Left ventricle myocardium superior (tissue), 1 donor: ENCODE results near the gene QSOX1. TPM values are rescaled to one million over a fixed set of nuclear protein-coding genes. Genes with fewer than 3 reads are reported as not detected.

Source experiments
- ATAC-seq: fragments of 200-7000 bp; cut with Tn5 transposase; one replicate; pipeline ENCODE4 v1.9.1; 2020; ENCODE audit warnings: mild to moderate bottlenecking, moderate library complexity
- DNase-seq: peaks from one replicate; pipeline ENCODE4 v3.0.0-alpha.2; 2020
- intact Hi-C: fragments of 100-400 bp; cut with micrococcal nuclease; formaldehyde crosslinking; loops from one replicate; pipeline ENCODE4 v1.11.0; 2022
- total RNA-seq: library from RNA; stranded (reverse); fragmentation: NEBNext Ultra II Directional; extraction: Animal tissue kit (Norgen Biotek cat#: 25700); gene quantifications from one replicate; pipeline ENCODE4 v1.2.1, GENCODE V29; 2021
- donor health status: DM: no; HTN: yes; CAD: no; lungs with severe emphysema.

Gene QSOX1
- total RNA-seq, 1 donor from 2014 or later = 111 TPM

DNA sequence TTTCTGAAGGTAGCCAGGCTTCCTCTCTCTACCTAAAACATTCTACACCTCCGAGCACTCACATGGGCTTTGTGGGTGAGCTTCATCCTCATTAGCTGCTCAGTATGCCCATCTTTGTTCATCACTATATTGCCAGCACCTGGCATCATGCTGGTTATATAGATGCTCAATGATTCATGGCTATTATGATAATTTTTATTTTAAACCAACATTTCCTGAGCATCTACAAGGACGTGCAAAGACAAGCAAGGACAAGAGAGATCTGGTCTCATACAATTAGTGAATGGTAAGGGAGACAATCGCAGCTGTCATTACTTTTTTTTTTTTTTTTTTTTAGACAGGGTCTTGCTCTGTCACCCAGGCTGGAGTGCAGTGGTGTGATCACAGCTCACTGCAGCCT, 11.3 kb upstream of the QSOX1 start:
- intact Hi-C loops = no loop called here
- DNase-seq = no peak
- ATAC-seq = no peak

DNA sequence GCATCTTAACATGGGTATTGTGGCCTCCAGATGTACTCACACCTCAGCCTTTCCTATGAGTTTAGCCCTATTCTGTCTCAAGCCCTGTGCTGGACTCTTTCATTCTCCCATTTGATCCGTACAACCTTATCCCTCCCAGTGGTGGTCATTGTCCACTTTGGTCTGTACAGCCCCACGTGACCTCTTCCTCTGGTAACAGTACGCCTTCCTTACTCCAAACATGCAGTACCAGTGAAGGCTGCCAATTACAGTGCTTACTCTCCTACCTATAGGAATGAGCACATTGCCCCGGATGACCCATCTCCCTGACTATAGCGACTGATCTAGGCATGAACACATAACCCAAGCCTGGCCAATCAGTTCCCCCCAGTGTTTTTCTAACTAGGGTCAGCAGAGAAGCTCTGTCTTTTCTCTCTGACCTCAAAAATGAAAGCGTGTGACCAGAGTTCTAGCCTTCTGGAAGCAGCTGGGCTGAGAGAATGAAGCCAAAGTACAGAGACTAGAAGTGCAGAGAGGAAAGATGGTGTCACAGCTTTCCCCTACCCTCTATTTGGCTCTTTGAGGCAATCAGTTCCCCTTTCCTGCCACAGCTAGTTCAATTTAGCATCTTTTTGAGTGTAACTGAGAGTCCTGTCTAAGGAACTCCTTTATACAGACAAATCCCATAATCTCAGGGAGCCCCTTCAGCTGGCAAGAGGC, 9.9 kb upstream of the QSOX1 start:
- no peak for DNase-seq
- ATAC-seq = peak; percentile 35
- intact Hi-C loops = no loop called here

DNA sequence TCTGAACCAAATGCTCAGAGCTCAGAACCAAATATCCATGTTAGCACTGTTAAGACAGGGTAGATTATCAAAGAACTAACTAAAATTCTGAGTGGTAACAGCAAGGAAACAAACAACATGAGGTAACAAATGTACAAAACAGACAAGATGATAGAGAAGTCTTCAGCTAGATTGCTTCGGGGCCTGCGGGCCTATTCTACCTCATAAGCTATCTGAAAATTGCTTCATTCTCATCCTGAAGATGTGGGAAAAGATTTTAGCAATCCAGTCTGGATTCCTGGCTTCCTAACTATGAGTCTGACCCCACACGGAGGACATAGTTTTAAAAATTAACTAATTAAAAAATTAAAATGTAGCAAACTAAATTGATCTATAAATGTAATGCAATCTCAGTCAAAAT, 9.2 kb upstream of the QSOX1 start:
- DNase-seq (no peak), ATAC-seq (no peak)
- intact Hi-C loops = no loop called here

DNA sequence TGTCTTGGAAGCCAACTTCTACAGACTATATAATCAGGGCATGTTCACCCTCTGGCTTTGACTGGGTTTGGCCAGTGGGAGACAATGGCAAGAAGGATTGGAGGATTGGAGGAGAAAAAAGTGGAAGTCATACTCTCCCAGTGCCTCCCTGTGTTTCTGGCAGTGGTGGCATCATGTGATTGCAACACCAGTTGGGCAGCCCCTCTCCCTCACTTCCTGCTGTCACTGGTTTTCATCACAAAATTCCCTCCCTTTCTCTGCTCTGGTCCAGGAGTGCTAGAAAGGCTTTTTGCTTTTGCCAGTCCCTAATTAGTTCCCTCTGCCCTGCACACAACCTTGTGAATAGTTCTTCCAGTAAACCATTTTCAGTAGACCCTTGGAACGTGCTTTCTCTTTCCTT, 3.7 kb upstream of the QSOX1 start:
- no peak for DNase-seq
- intact Hi-C loops = no loop called here
- no peak for ATAC-seq

DNA sequence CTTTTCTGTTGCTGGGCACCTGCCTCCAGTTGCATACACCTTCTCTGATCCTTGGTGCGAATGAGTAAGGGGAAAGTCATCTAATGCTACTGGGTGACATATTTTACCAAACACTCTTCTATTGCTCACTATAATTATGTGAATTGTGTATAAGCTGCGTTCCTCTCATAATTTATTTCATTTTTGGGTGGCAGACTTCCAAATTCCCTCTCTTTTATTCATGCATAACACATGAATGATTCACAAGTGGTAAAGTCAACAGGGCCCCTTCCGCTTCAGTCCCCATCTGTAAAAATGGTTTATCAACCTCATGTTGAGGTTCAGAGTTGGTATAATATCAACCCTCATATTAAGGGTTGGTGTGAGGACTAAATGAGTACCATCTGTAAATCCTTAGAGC, 3.2 kb upstream of the QSOX1 start:
- DNase-seq = no peak
- ATAC-seq = no peak
- intact Hi-C loops = no loop called here

DNA sequence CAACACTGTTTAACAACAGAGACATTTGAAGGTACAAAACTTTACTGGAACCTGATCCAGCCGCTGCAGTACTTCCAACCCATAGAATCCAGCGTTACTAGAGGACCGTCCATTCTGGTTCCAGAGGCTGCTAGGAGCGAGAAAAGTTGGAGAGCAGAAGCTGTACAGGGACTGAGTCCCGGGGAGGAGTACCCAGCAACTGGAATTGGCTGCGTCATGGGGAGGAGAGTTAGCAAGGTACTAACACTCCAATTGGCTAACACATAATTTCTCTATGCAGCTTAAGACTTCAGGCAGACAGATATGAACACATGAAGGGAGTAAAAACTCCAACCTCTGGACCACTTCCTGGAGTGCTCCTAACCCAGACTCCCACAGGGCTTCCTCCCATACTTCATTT, 2.1 kb upstream of the QSOX1 start:
- ATAC-seq = no peak
- intact Hi-C loops = no loop called here
- no peak for DNase-seq

DNA sequence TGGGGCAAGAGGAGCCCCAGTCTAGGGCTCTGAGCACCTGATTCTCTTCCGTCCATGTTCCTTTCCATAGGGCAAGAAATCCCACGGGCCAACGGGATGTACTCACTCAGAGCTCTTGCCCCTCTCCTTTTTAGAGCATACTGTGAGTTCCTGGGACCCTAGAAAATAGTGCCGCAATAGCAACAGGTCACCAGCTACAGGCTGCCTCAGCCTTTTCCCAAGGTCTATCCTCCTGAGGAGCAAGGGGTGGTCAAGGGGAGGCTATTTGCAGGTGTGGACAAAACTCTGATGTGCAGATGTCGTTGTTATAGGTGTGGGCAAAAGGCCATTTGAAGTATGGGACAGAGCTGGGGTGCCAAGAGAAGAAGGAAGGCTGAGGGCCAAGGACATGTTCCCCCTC, 1.6 kb upstream of the QSOX1 start:
- no peak for DNase-seq
- intact Hi-C loops = no loop called here
- no peak for ATAC-seq

DNA sequence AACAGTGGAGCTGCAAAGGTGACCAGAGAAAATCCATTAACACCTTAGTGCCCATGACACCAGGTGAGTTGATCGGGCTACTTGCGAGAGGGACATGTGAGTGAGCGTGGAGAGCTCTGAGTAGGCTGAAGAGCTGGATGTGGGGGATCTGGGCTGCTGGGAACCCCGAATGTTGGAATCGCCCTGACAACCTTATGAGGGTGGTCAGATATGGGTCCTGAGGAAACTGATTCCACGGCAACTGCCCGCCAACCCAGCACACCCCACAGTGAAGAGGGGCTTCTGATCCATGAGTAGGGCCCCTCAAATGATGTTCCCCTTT, 705 bp upstream of the QSOX1 start:
- DNase-seq = no peak
- intact Hi-C loops = no loop called here
- peak; percentile 1 for ATAC-seq

DNA sequence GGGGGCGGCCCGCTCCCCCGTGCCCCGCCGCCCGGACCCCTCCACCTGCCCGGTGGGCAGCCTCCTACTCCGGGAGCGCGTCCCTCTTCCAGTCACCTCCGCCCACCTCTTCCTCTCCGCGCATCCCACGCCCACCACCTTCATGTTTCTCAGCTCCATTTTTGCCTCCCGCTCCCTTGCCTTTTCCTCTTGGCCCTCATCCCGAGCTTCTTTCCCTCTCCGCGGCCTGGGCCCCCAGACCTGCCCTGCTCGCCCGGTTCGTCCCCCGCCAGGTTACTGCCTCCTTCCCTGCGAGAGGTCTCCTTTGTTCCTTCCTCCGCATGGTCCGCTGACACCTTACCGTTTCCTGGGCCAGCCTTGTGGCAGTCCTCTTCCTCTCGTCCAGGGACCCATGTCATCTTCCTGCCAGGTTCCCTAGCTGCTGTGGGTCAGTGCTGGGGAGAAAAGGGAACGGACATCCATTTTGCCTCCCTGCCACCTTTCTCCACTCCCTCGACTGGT, 563 bp downstream of the QSOX1 start:
- intact Hi-C loops = no loop called here
- peak; percentile 7 for ATAC-seq
- peak; percentile 37 for DNase-seq

DNA sequence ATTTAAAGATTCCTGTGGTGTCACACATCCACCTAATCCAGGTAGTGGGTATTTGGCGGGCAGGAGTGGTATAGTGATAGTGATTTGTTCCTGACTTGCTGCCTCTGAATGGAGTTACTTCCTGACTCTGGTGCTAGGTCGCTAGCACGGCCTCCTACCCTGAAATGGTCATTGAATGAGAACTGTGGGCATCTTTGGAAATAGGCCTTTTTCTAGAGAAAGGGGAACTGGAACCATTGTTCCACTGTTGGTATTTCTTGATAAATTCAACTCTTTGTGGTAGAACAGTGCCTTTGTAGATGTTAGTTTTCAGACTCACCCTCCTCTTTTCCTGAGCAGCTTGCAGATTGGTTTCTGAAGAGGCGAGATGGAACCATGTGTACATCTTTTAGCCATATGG, 1.5 kb downstream of the QSOX1 start:
- intact Hi-C loops = no loop called here

DNA sequence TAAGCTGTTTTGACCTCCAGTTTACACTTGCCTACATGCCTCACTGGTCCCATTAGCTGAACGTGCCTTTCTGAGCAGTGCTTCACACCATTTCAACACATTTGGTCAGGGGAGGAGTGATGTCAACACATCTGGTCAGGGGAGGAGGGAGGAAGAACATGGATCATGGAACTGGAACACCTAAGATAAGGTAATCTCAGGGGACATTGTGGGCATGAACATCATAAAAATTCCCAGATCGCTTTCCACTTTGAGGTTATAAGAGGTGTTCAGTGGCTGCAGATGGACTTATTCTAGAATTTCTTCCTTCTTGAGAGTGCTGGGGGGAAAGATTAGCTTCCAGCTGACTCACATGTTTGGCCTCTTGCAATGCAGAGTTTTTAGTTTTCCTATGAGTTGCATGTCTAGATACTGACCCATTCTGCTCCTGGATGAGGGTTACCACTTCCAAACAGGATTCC, 2.0 kb downstream of the QSOX1 start:
- ATAC-seq = no peak

More for the DNA sequence above, 1.5 kb downstream of the QSOX1 start:
- ATAC-seq (no peak), DNase-seq (no peak)

DNA sequence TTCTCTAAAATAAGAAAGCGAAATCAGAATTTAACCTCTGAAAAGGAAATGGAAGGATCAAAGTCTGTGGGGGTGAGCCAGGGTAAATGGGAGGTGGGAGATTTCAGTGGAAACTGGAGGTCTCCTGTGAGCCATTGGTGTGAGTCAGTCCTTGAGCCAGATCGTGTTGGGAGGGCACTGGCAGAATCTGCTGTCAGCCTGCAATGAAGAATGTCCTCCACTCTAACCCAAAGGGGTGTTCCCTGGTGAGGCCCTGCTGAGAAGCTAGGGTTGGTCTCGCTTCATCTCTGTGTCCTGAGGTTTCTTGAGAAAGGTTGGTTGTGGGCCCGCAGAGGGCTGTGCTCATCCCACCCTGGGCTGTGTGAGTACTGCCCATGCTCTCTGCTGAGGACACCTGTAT, 2.4 kb downstream of the QSOX1 start:
- intact Hi-C loops = no loop called here
- ATAC-seq (no peak), DNase-seq (no peak)

More for the DNA sequence above, 2.0 kb downstream of the QSOX1 start:
- intact Hi-C loops = no loop called here
- DNase-seq = no peak

DNA sequence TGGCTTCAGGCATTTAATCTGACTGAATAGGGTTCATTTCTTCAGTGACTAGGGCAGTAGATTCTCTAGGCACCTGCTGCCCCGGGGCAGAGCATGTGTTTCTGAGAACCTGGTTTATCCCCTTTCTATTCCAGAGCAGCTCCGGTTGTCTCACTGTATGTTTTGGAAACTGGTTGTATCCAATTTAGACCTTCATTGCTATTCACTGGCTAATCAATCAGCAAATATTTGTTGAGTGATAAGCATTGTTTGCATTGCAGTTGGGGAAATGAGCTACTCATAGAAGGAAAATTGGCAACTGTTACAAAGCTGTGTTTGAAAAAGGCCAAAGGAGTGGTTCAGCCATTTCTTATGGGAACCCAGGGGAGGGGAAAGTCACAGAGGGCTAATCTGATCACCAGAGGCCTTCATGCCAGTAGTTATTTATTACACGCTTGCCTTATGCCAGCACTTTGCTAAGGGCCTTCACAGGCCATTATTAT, 2.9 kb downstream of the QSOX1 start:
- DNase-seq (no peak), ATAC-seq (no peak)
- intact Hi-C loops = no loop called here

DNA sequence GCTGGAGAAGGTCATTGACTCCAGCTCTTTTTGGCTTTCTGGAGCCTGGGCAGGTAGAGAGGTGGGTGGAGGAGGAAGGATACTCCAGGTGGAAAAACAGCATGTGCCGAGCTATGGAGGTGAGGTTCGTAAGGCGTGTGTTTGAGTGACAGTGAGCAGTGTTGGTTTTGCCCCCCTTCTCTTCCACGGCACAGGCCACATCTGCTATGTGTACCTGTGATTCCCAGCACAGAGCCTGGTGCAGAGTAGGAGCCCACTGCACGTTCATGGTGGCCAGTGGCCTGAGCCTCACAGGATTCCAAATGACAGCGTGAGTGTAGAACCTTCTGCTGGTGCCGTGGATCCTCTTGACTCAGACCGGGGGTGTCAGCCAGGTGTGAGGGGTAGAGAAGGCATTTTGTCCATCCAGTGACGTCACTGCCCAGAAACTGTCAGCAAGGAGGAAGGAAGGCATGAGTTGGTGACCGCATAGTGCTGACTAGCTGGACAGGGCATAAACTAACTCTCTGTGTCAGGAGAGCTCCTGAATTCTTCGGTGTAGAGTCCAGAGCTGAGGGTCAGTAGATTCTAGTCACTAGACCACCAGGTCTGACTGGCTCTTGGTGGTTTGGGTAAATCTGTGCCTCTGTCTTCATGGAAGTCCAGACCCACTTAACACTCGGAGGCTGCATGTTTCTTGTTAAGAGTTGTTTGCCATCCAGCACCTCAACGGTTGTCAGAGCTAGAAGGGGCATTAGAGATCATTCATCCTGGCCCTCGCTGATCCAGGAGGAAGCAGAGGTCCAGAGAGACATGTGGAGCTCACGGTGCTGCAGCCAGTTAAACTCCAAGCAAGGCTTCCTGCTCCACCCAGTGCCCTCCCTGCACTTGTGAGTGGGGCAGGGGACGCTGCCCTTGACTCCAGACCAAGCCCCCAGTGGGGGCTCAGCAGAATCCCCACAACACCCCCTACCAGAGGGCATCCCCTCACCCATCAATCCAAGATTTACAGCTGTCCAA, 3.8 kb downstream of the QSOX1 start:
- DNase-seq = no peak
- intact Hi-C loops = no loop called here
- ATAC-seq = no peak

DNA sequence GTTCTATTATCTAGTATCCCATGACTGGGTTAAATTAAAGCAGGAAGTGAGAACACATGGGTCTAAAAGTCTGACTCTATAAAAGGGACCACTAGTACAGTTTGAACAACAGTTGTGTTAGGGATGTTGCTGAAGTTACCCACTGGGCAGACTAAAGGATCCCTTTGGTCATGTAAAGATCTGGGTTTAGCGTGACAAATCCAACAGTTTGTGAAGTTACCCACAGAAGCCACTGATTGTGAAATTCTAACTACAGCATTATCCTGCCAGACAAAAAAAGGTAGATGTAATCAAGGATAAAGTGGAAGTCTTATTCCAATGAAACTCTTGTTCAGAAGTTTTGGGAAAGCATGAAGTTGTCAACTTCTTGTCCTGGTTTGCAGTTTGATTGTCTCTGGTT, 5.7 kb downstream of the QSOX1 start:
- ATAC-seq (no peak), DNase-seq (no peak)
- intact Hi-C loops = no loop called here

DNA sequence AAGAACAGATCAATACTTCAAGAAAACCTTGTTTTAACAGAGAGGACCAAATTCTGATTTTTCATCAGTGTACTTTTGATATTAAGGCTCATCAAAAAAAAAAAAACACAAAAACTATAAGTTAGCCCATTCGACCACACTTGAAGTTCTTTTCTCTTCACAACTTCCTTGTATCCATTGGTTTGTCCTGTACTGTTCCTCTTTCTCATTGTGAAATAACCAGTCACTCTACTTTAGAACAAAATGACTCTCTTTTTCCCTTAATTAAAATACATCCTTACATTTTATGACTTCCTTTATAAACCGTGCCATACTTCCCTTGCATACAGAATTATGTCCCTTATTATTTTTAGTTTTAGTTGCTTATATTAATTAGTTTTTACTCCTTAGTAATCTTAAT, 8.4 kb downstream of the QSOX1 start:
- ATAC-seq = no peak
- intact Hi-C loops = no loop called here
- no peak for DNase-seq

DNA sequence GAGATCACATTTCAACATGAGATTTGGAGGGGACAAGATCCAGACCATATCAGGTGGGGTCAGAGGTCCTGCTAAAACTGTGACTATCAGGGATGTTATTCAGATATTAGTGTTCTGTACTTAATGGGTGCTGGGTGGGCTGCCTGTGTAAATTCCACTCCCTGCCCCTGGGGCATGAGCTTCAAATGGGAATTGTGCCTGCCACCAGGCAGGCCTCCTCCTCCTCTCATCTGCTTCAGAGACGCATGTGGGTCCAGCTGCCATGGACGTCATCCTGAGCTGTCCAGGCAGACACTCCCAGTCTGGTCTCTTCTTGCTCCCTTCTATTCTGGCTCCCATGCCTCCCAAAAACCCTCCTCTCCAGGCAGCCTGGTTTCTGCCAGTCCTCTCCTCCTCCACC, 10.4 kb downstream of the QSOX1 start:
- DNase-seq (no peak), ATAC-seq (no peak)
- intact Hi-C loops = no loop called here

DNA sequence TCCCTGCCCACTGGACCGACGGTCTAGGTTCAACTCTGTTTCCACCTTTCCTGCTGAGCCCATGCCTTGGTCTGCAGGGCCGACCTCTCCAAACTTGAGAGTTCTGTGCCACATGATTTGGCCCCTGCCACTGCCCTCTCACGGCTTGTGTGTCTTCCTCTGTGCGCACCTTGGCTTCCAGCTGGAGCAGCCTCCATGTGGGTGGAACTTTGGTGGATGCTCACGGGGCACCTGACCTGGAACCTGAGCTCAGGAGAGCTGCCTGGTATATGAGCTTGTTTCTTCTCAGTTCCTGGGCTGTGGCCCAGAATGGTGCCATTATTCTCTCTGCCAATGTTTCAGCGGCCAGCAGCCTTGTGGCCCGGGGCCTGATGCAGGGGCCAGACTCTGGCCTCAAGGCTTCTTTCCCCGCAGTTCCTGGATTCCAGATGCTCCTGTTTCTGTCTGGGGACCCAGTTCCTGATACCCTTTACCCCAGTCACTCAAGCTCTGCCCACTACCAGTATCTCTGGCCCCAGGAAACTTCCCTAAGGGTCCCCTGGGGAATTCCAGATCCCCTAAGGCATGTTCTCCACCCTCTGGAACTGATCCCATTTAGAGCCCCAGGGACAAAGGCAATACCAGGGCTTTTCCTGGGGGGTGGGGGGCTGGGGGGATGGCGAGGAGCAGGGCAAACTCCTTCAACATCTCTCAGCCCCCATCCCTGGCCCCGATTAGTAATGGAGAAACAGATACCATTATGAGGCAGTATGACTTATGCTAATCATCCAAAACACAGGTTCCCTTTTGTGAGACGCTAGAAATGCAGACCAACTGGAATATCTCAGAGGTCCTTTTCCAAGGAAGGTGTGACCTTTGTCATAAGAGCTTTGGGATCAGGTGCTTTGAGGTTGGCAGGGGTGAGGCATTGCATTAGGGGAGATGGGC, 11.1 kb downstream of the QSOX1 start:
- intact Hi-C loops = no loop called here
- no peak for ATAC-seq
- DNase-seq = no peak

DNA sequence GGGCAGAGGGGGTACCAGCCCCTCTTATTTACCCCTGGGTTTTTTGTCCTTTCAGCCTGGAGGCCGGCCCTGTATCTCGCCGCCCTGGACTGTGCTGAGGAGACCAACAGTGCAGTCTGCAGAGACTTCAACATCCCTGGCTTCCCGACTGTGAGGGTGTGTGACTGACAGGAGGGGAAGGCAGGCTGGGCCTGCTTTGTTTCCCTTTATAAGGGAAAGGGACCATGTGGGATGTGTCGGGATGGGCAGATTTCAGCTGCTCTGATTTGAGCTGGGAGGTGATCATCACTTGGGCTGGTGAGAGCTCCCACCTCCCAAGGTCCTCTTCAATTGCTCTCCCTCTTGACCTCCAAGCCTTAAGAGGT, 11.7 kb downstream of the QSOX1 start:
- DNase-seq (no peak), ATAC-seq (no peak)
- intact Hi-C loops = no loop called here
